SK-N-DZ (cell line): Measurements from ENCODE around the gene HNRNPA1L2.
"Not testable (repeated sequence)": the region's sequence is repeated elsewhere in the genome, so short reads cannot be mapped to it uniquely, and the experiment has no call there.

Experiments used
- DNase-seq: peaks from one replicate; pipeline ENCODE4 v3.0.0-alpha.2; 2015; ENCODE audit warnings: low spot score

HNRNPA1L2 gene

GRCh38 chr13:52644108-52644507, 1.9 kb downstream of the HNRNPA1L2 start:
- DNase-seq = no peak

- DNase-seq = no peak
Measured at GRCh38 chr13:52646967-52647366, 4.7 kb downstream of the HNRNPA1L2 start.

- DNase-seq = peak; percentile 9
Measured at GRCh38 chr13:52650731-52651130, 8.5 kb downstream of the HNRNPA1L2 start.

GRCh38 chr13:52651897-52652195, 9.6 kb downstream of the HNRNPA1L2 start:
- no peak for DNase-seq

- DNase-seq = peak; percentile 98
Measured at GRCh38 chr13:52652196-52652979, 10.2 kb downstream of the HNRNPA1L2 start, which contains the start of gene SUGT1. Gene SUGT1, plus strand, starts transcription at chr13:52652836. Its CDS starts 85 bp downstream, at chr13:52652921.

- DNase-seq = no peak
Measured at GRCh38 chr13:52652980-52653303, 10.7 kb downstream of the HNRNPA1L2 start.

GRCh38 chr13:52659340-52659739, 17.1 kb downstream of the HNRNPA1L2 start:
- DNase-seq = no peak

- DNase-seq = no peak
Measured at GRCh38 chr13:52664272-52664671, 22.0 kb downstream of the HNRNPA1L2 start.

GRCh38 chr13:52665325-52665724, 23.1 kb downstream of the HNRNPA1L2 start:
- no peak for DNase-seq

- no peak for DNase-seq
Measured at GRCh38 chr13:52669677-52670076, 27.4 kb downstream of the HNRNPA1L2 start.

- no peak for DNase-seq
Measured at GRCh38 chr13:52670726-52671125, 28.5 kb downstream of the HNRNPA1L2 start.

- no peak for DNase-seq
Measured at GRCh38 chr13:52673465-52673864, 31.2 kb downstream of the HNRNPA1L2 start.

- no peak for DNase-seq
Measured at GRCh38 chr13:52677823-52678222, 35.6 kb downstream of the HNRNPA1L2 start.

- DNase-seq = not testable (repeated sequence)
Measured at GRCh38 chr13:52685806-52686205, 43.6 kb downstream of the HNRNPA1L2 start.

GRCh38 chr13:52686376-52686775, 44.1 kb downstream of the HNRNPA1L2 start:
- no peak for DNase-seq
